Measurements from ENCODE around the gene TMEM250.

TMEM250 gene

GRCh38 chr9:136081826-136082495 is 36.7 kb downstream of the TMEM250 start:
- DNase-seq, result no peak

GRCh38 chr9:136081113-136081825 is 37.4 kb downstream of the TMEM250 start:
- DNase-seq, result no peak

DNA sequence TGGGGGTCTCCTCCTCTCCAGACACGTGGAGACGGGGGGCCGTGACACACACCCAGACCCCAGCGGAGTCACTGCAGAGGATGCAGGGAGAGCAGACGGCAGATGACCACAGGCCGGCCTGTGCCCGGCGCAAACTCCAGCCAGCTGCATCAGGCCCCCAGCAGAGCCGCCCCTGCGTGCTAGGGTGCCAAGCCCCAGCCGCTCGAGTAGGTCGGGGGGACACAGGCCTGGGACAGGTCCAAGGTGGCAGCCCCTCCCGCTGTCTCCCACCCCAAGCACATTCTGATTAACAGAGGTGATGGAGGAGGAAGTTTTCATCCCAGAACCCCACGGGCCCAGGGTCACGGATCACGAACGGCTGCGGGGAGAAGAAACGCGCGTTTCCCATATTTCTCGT is 38.0 kb downstream of the TMEM250 start:
- DNase-seq, result no peak

GRCh38 chr9:136079916-136080246 is 38.8 kb downstream of the TMEM250 start:
- DNase-seq, result no peak

- no peak for DNase-seq
These were observed 39.3 kb downstream of the TMEM250 start for GRCh38 chr9:136079211-136079915.

- no peak for DNase-seq
These were observed 40.1 kb downstream of the TMEM250 start for GRCh38 chr9:136078498-136079011.

GRCh38 chr9:136078024-136078423 is 40.7 kb downstream of the TMEM250 start:
- DNase-seq, result no peak

- DNase-seq, result no peak
These were observed 41.2 kb downstream of the TMEM250 start for GRCh38 chr9:136077491-136077890.

DNA sequence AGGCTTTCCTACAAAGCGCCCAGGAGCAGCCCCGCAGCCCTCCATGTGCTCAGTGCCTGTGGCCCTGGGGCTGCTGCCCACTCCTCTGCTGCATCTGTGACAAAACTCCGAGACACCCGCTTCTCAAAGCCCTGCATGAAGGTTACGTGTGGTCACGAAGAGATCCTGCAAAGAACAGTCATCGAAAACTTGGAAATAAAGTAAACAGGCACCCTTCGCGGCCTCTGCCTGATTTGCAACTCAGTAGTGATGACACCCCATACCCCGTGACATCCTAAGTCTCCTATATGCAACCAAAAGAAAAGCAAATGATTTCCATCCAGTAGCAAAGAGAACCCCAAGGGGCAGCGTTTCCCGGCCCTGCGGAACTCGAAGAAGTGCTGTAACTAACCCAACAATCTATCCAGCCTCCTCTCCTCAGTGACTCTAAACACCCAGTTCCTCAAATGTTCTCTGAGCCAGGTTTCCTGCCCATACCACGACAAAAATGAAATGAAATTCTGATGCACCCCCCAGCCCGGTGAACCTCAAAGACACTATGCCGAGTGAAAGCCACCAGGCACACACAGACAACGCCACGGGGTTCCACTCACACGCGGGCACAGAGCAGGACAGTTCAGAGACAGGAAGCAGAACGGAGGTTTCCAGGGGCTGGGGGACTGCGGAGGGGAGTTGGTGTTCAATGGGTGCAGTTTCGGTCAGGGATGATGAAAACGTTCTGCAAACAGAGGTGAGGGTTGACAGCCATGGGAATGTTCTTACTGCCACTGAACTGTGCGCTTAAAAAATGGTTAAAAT is 42.6 kb downstream of the TMEM250 start:
- DNase-seq, result no peak

GRCh38 chr9:136075134-136075841 is 43.4 kb downstream of the TMEM250 start:
- DNase-seq, result no peak

DNA sequence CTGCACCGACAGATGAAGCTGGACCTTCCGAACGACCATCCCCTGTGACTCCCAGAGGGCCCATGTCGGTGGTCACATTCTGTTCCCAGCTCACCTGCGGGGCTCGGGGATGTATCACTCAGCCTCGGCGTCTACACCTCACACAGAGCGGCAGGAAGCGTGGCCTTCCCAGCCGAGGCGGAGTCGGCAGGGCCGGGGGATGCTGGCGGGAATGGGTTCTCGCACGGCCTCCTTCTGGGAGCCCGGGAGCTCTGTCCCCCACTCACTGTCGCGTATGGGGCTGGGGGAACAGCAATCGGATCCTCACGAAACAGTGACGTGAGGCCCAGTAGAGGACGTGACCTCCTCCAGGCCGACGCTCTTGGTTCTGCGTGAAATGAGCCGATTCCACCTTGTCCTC is 44.0 kb downstream of the TMEM250 start:
- DNase-seq, result no peak
